Immature natural killer cell (primary cell): ENCODE results near the gene CRK. TPM values are rescaled to one million over a fixed set of nuclear protein-coding genes. Genes with fewer than 3 reads are reported as not detected.

Experiments used
- DNase-seq, 3 donors: peaks; one replicate each; pipeline ENCODE4 v3.0.0; 2022; ENCODE audit warnings: mixed read lengths in 1 of 3
- H3K27ac Mint-ChIP-seq, 6 donors: one replicate each; pipeline ENCODE4 v1.8.0; 2020; ENCODE audit warnings: mixed read lengths in 6 of 6, mild to moderate bottlenecking in 5 of 6, inconsistent platforms in 4 of 6, moderate library complexity in 3 of 6
- H3K27me3 Mint-ChIP-seq, 3 donors: one replicate each; pipeline ENCODE4 v1.8.0; 2020 to 2021; ENCODE audit warnings: low read depth in 3 of 3, mild to moderate bottlenecking in 3 of 3, mixed read lengths in 3 of 3, moderate library complexity in 3 of 3, inconsistent platforms in 1 of 3
- H3K36me3 Mint-ChIP-seq, 3 donors: one replicate each; pipeline ENCODE4 v1.8.0; 2020; ENCODE audit warnings: mixed read lengths in 3 of 3, inconsistent platforms in 2 of 3, mild to moderate bottlenecking in 2 of 3
- H3K4me1 Mint-ChIP-seq, 2 donors: one replicate each; pipeline ENCODE4 v1.8.0; 2020; ENCODE audit warnings: inconsistent platforms in 2 of 2, mild to moderate bottlenecking in 2 of 2, mixed read lengths in 2 of 2, moderate library complexity in 1 of 2
- H3K4me3 Mint-ChIP-seq, 5 donors: one replicate each; pipeline ENCODE4 v1.8.0; 2020; ENCODE audit warnings: mild to moderate bottlenecking in 5 of 5, mixed read lengths in 5 of 5, inconsistent platforms in 3 of 5, moderate library complexity in 3 of 5
- H3K9me3 Mint-ChIP-seq, 6 donors: one replicate each; pipeline ENCODE4 v1.8.0; 2020; ENCODE audit warnings: mild to moderate bottlenecking in 6 of 6, mixed read lengths in 6 of 6, inconsistent platforms in 4 of 6, moderate library complexity in 3 of 6
- polyA plus RNA-seq, 3 donors: library from polyadenylated mRNA; unstranded; fragments of 300-500 nt; fragmentation: Illumina TruSeq; gene quantifications; one replicate each; pipeline ENCODE4 v1.2.3, GENCODE V29; 2021

The CRK gene
- polyA plus RNA-seq, result 10 to 100 TPM; 10.9 to 20.6 (median 11.1) TPM

- Mint-ChIP-seq H3K27ac (peak within 1 kb of the TSS; percentile 70 to 95 (median 86)), H3K4me1 (peaks cover 31 to 35% of the 10 kb centered on the region in 2 donors), H3K36me3 (peaks cover 0 to 4% (median 0%) of the 10 kb centered on the region in 3 donors), H3K4me3 (peak within 1 kb of the TSS; percentile 82 to 93 (median 90)), H3K9me3 (no peaks in the 10 kb centered on the region), H3K27me3 (peaks cover 2 to 17% (median 15%) of the 10 kb centered on the region in 3 donors)
- peak; percentile 98 to 99 (median 99) for DNase-seq
Observed at GRCh38 chr17:1455797-1456599, at the start of gene CRK. TSS of gene CRK (minus strand) at chr17:1456232. CDS start at chr17:1456117, 115 bp downstream.

DNA sequence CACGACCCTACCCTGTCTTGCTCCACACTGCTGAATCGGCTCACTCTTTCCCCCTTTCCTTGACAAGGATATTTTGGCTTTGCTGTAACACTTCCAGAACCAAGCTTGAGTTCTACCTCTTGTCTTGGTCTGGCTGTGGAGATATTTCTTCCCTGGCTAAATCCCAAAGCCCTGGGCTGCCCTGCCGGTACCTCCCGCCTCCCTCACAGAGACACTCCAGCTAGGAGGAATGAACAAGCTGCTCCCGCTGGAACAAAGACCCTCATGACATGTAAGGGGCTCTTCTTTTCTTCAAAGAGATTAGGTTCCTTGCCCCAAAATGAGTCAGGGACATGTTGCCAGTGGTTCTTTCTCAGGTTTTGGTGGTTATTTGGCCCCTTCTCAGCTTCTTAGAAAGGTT lies 49.6 kb upstream of the CRK start:
- Mint-ChIP-seq H3K4me3 (no peak overlapping the region), H3K27ac (peak overlapping the region in 3 of 6 donors; percentile 6 to 71 (median 32)), H3K9me3 (no peaks in the 10 kb centered on the region), H3K4me1 (peaks cover 2 to 7% of the 10 kb centered on the region in 2 donors), H3K27me3 (peaks cover 4 to 17% (median 5%) of the 10 kb centered on the region in 3 donors), H3K36me3 (peaks cover 14 to 43% (median 17%) of the 10 kb centered on the region in 3 donors)
- no peak for DNase-seq

DNA sequence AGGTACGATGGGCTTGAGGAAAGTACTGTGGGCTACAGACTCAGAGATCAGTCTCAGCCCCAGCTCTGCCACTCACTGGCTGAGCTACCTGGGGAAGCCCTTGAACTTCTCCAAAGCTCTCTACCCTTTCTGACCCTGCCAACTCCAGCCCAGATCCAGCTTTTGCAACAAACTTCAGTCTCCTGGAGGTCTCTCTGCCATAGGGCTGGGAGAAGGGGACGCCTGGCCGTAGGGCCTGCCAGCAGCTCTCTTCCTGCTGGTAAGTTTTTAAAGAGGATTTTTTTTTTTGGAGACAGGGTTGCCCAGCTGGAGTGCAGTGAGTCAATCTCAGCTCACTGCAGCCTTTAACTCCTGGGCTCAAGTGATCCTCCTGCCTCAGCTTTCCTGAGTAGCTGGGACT lies 48.8 kb upstream of the CRK start:
- no peaks in the 10 kb centered on the region for H3K9me3 Mint-ChIP-seq
- no peak overlapping the region for H3K27ac Mint-ChIP-seq
- peaks cover 2 to 6% of the 10 kb centered on the region in 2 donors for H3K4me1 Mint-ChIP-seq
- DNase-seq, result no peak
- no peak overlapping the region for H3K4me3 Mint-ChIP-seq
- peaks cover 11 to 37% (median 17%) of the 10 kb centered on the region in 3 donors for H3K36me3 Mint-ChIP-seq
- peaks cover 4 to 17% (median 5%) of the 10 kb centered on the region in 3 donors for H3K27me3 Mint-ChIP-seq

- Mint-ChIP-seq H3K36me3 (peaks cover 5 to 27% (median 11%) of the 10 kb centered on the region in 3 donors), H3K4me3 (no peak overlapping the region), H3K4me1 (no peaks in the 10 kb centered on the region), H3K27me3 (peaks cover 4 to 16% (median 5%) of the 10 kb centered on the region in 3 donors), H3K27ac (no peak overlapping the region), H3K9me3 (no peaks in the 10 kb centered on the region)
- DNase-seq, result no peak
Observed at GRCh38 chr17:1503699-1504098, 47.7 kb upstream of the CRK start.

DNA sequence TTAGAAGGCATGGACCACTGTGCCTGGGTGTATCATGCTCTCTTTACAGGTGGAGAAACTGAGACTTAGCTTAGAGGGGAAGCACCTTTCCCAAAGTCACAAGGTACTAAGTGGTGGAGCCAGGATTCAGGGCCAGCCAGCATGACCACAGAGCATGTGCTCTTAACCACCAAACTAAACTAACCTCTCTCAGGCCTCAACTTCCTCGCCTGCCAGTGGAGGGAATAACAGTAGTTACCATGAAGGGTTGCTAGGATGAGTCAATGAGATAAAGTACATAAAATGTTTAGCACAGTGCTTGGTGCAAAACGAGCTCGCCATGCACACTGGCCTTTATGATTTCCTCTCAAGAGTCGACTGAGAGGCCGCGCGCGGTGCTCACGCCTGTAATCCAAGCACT lies 42.8 kb upstream of the CRK start:
- H3K36me3 Mint-ChIP-seq, result peaks cover 2 to 13% (median 5%) of the 10 kb centered on the region in 3 donors
- no peak for DNase-seq
- H3K4me1 Mint-ChIP-seq, result no peaks in the 10 kb centered on the region
- H3K4me3 Mint-ChIP-seq, result no peak overlapping the region
- H3K9me3 Mint-ChIP-seq, result no peaks in the 10 kb centered on the region
- peaks cover 0 to 12% (median under 1%) of the 10 kb centered on the region in 3 donors for H3K27me3 Mint-ChIP-seq
- H3K27ac Mint-ChIP-seq, result no peak overlapping the region

- no peak overlapping the region for H3K27ac Mint-ChIP-seq
- H3K9me3 Mint-ChIP-seq, result no peaks in the 10 kb centered on the region
Observed at GRCh38 chr17:1498233-1498632, 42.2 kb upstream of the CRK start.

DNA sequence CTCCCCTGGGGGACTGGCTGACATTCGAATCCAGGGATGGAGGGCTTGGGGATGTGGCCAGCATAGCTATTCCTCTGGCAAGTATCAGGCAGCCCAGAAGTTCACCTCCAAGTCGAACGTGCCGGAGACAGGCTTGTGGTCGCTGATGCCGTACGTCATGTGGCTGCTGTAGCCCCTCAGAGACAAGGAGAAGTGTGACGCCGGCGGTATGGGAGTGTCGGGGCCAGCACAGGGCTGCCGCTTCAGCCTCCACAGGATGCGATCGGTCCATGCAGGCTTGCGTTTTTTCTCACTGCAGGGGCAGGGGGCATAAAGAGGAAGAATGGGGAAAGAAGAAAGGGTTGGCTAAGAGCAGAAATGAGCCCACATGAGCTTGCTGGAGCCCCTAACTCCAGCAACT lies 41.8 kb upstream of the CRK start:
- H3K27ac Mint-ChIP-seq, result peak overlapping the region in 1 of 6 donors; percentile 34
- no peaks in the 10 kb centered on the region for H3K9me3 Mint-ChIP-seq
- H3K27me3 Mint-ChIP-seq, result peaks cover 0 to 12% (median 3%) of the 10 kb centered on the region in 3 donors
- H3K4me3 Mint-ChIP-seq, result no peak overlapping the region
- H3K4me1 Mint-ChIP-seq, result peaks cover 2 to 6% of the 10 kb centered on the region in 2 donors
- peaks cover 0 to 11% (median 4%) of the 10 kb centered on the region in 3 donors for H3K36me3 Mint-ChIP-seq
- no peak for DNase-seq

More at GRCh38 chr17:1498233-1498632, 42.2 kb upstream of the CRK start:
- no peak overlapping the region for H3K4me3 Mint-ChIP-seq
- no peak for DNase-seq
- H3K4me1 Mint-ChIP-seq, result peaks cover 2 to 4% of the 10 kb centered on the region in 2 donors
- peaks cover 0 to 12% (median 0%) of the 10 kb centered on the region in 3 donors for H3K27me3 Mint-ChIP-seq
- H3K36me3 Mint-ChIP-seq, result peaks cover 0 to 11% (median 4%) of the 10 kb centered on the region in 3 donors

- DNase-seq, result no peak
- Mint-ChIP-seq H3K4me3 (no peak overlapping the region), H3K36me3 (peaks cover 0 to 7% (median 4%) of the 10 kb centered on the region in 3 donors), H3K4me1 (peaks cover 5 to 6% of the 10 kb centered on the region in 2 donors), H3K27ac (no peak overlapping the region), H3K27me3 (peaks cover 0 to 12% (median 9%) of the 10 kb centered on the region in 3 donors), H3K9me3 (no peaks in the 10 kb centered on the region)
Observed at GRCh38 chr17:1496869-1497268, 40.8 kb upstream of the CRK start.

DNA sequence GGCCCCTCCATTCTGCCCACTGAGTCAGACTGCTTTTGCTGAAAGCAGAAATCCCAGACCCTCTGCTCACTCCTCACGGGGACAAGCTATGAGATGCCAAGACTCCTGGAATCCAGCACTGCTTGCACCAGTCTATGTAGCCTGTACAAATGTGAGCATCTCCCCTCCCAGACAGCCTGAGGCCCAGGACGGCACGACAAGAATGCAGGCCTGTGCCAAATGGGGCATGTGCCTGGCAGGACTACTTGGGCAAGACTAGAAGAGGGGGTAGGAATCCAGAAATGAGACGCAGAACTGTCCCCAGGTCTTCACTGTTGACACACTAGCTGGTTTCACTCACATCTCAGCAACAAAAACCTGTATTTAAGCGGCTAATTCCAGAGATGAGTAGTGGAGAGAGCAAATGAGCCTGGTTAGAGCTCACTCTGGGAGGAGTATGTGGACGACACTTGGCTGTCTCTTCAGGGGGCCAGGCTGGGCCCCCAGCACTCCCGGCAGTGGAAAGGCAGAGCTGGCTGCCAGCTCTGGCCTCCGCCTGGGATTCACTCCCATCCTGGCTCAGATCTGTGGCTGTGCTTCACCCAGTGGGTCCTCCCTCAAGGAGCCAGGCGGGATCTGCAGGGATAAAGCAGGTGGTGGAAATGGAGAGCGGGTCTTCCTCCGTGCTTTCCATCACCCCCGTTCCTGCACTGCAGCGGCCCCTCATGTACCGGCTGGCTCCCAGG lies 39.4 kb upstream of the CRK start:
- Mint-ChIP-seq H3K4me1 (peaks cover 9 to 10% of the 10 kb centered on the region in 2 donors), H3K9me3 (no peaks in the 10 kb centered on the region), H3K27me3 (peaks cover 2 to 11% (median 10%) of the 10 kb centered on the region in 3 donors), H3K36me3 (peaks cover 0 to 7% (median 4%) of the 10 kb centered on the region in 3 donors), H3K4me3 (no peak overlapping the region), H3K27ac (no peak overlapping the region)
- DNase-seq, result no peak

DNA sequence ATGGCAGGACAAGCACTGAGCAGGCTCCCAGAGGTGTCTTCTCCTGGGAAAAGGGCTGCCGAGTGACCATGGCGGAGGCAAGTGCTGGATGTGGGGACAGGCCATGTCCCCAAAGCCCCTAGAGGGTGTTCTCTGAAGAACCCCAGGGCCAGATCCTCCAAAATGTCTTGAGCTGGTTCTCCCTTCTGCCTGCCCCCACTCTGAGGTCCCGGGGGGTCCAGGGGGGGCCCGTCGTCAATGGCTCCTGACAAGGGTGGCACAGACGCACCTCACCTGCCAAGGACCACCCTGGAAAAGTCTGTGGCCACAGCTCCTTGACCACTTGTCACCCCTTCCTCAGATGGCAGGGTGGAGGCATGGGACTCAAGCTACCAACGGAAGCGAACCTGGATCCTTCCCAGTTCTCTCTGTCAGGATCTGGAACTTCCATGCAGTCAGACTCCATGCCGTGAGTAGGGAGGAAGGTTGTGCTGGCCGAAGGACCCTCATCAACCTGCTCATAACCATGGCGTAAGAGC lies 38.8 kb upstream of the CRK start:
- Mint-ChIP-seq H3K4me3 (no peak overlapping the region), H3K27ac (no peak overlapping the region), H3K27me3 (peaks cover 6 to 17% (median 10%) of the 10 kb centered on the region in 3 donors), H3K36me3 (peaks cover 0 to 7% (median 4%) of the 10 kb centered on the region in 3 donors), H3K9me3 (no peaks in the 10 kb centered on the region), H3K4me1 (peaks cover 11 to 12% of the 10 kb centered on the region in 2 donors)
- DNase-seq, result no peak

- H3K27ac Mint-ChIP-seq, result no peak overlapping the region
- peaks cover 8 to 16% (median 12%) of the 10 kb centered on the region in 3 donors for H3K27me3 Mint-ChIP-seq
- peak overlapping the region in 1 of 5 donors; percentile 7 for H3K4me3 Mint-ChIP-seq
- H3K4me1 Mint-ChIP-seq, result peaks cover 11 to 12% of the 10 kb centered on the region in 2 donors
- no peak for DNase-seq
- H3K36me3 Mint-ChIP-seq, result peaks cover 0 to 7% (median 4%) of the 10 kb centered on the region in 3 donors
- no peaks in the 10 kb centered on the region for H3K9me3 Mint-ChIP-seq
Observed at GRCh38 chr17:1494203-1494602, 38.2 kb upstream of the CRK start.

DNA sequence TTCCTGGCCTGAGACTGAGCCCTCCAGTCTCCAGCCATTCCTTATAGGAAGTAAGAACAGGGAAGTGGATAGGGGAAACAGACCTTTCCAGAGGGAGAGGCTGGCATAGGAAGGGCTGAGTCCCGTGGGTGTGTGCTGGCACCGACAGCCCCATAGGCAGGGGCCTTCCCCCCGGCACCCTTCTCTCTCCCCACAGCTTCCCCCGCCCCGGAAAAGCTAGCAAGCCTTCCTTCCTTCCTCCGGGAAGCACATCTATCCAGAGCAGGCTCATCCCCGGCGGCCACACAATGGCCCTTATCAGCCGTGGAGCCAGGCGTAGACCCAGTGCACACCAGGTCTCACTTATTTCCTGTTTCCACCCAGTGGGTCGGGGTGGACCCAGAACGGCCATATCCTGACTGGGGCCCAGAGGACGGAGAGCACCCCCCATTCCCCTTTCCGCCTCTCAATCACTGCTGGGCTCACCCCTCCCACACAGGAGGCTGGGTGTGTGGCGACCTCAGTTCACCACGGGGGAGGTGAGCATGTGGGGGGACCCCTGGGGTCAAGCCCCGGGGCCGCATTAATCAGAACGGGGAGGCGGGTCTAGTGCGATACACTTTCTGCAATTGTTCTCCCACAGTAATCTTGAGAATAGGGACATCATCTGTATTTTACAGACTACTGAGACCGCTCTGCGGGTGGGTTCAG lies 37.4 kb upstream of the CRK start:
- Mint-ChIP-seq H3K9me3 (no peaks in the 10 kb centered on the region), H3K4me3 (peak overlapping the region; percentile 41 to 73 (median 56)), H3K27ac (peak overlapping the region in 1 of 6 donors; percentile 37), H3K4me1 (peaks cover 12 to 16% of the 10 kb centered on the region in 2 donors), H3K36me3 (peaks cover 0 to 7% (median 4%) of the 10 kb centered on the region in 3 donors), H3K27me3 (peaks cover 11 to 19% (median 14%) of the 10 kb centered on the region in 3 donors)
- no peak for DNase-seq
